Heart left ventricle (tissue), 16 donors: Measurements from ENCODE around the gene DTNA. TPM values are rescaled to one million over a fixed set of nuclear protein-coding genes. Genes with fewer than 3 reads are reported as not detected.

Source experiments
- ATAC-seq, 4 donors: fragments of 200-7000 bp; cut with Tn5 transposase; one replicate each; pipeline ENCODE4 v1.9.1; 2020 to 2022; ENCODE audit warnings: moderate library complexity in 4 of 4, mild to moderate bottlenecking in 3 of 4, moderate number of reproducible peaks in 1 of 4
- DNase-seq, 5 donors: peaks; one replicate each; pipeline ENCODE4 v3.0.0-alpha.2; 2020
- H3K27ac ChIP-seq, 12 donors: fragments of 200-600 bp; sonication (generic) in 4 of 12; one replicate each; pipeline versions ENCODE4 v1.5.0 to v1.8.0; 2016 to 2022; ENCODE audit warnings: mild to moderate bottlenecking in 2 of 12
- H3K27me3 ChIP-seq, 9 donors: fragments of 200-600 bp; sonication (generic) in 2 of 9; one replicate each; pipeline versions ENCODE4 v1.5.1 to v1.8.0; 2016 to 2022; ENCODE audit warnings: mild to moderate bottlenecking in 3 of 9
- H3K36me3 ChIP-seq, 9 donors: fragments of 200-600 bp; sonication (generic) in 2 of 9; one replicate each; pipeline versions ENCODE4 v1.5.0 to v1.8.0; 2018 to 2022; ENCODE audit warnings: mild to moderate bottlenecking in 2 of 9
- H3K4me1 ChIP-seq, 12 donors: fragments of 200-600 bp; sonication (generic) in 4 of 12; one replicate each; pipeline versions ENCODE4 v1.5.0 to v1.8.0; 2016 to 2022; ENCODE audit warnings: mild to moderate bottlenecking in 3 of 12
- H3K4me3 ChIP-seq, 12 donors: fragments of 200-600 bp; sonication (generic) in 4 of 12; one replicate each; pipeline versions ENCODE4 v1.5.0 to v1.8.0; 2017 to 2022; ENCODE audit warnings: mild to moderate bottlenecking in 9 of 12, moderate library complexity in 4 of 12
- H3K9me3 ChIP-seq, 12 donors: fragments of 200-600 bp; sonication (generic) in 4 of 12; one replicate each; pipeline versions ENCODE4 v1.5.0 to v1.8.0; 2016 to 2022; ENCODE audit warnings: mild to moderate bottlenecking in 1 of 12
- CTCF ChIP-seq, 12 donors: fragments of 200-600 bp; sonication (generic) in 4 of 12; IDR thresholded peaks; one replicate each; pipeline versions ENCODE4 v1.5.0 to v1.8.0; 2018 to 2022; ENCODE audit warnings: antibody characterized with exemption in 12 of 12, mild to moderate bottlenecking in 5 of 12
- POLR2A ChIP-seq, 2 donors: fragments of 450-650 bp; IDR thresholded peaks; one replicate each; pipeline ENCODE4 v1.6.1; 2017; ENCODE audit warnings: antibody characterized with exemption in 2 of 2, mild to moderate bottlenecking in 2 of 2, moderate library complexity in 2 of 2
- WGBS, 4 donors: extraction: QIAGEN DNeasy Blood & Tissue Kit in 2 of 4; methylation state at CpG; one replicate each; pipeline versions ENCODE4 v1.1.5 to v1.1.7; 2013 to 2018; 5-methylcytosine and 5-hydroxymethylcytosine counted together
- intact Hi-C, 10 donors: fragments of 100-400 bp; cut with DNase I; formaldehyde crosslinking; loops; one replicate each; pipeline versions ENCODE4 v1.11.1 to v1.14.2; 2022
- polyA plus RNA-seq, 2 donors: library from polyadenylated mRNA; stranded (reverse); fragments of 200-250 nt; gene quantifications; one replicate each; pipeline ENCODE4 v1.2.3, GENCODE V29; 2013
- total RNA-seq, 9 donors: library from RNA; depleted of rRNA in 2 of 9; stranded (reverse); fragments of >200 nt in 2 of 9; fragmentation: NEBNext Ultra II Directional in 3 of 9; extraction: Animal tissue kit (Norgen Biotek cat#: 25700) in 3 of 9; gene quantifications; one replicate each; pipeline versions ENCODE4 v1.1.0 to v1.2.4, GENCODE V29; 2016 to 2023
- donor health status: ischemic (EF 13 %, LVEDD 7.1; RV severe dilation, severe dysfunction).
- donor health status: healthy with polysubstance abuse.
- donor health status: DM: no; HTN: yes; CAD: no.
- donor health status: DM: no; HTN: no; CAD: no.
- donor health status: ischemic (EF 25% LVEDD 6.9; RV normal size, moderate dysfunction).
- donor health status: ischemic (EF 25% LVEDD 5.7; RV mildly dilated, moderate dysfunction).
- donor health status: healthy.
- donor health status: DM: yes; HTN: yes; CAD: no.
- donor health status: ischemic (EF 35%, LVEDD 5.7; RV mildly dilated, moderate dysfunction).
- donor health status: nonischemic (EF 11% LVEDD 7.7; RV severe dilation, severe dysfunction).
- donor health status: DM: yes; HTN: yes; CAD: no.
- donor health status: PGD.
- donor health status: ischemic (EF 29% LVEDD 5.4; RV normal size, mild dysfunction).
- donor health status: nonischemic (EF 23%, LVEDD 6.1; RV moderate dilation, normal function).

DTNA gene
- total and polyA plus RNA-seq, 11 donors = 92.6 to 220 (median 181) TPM

GRCh38 chr18:34805103-34805877 is 95.2 kb downstream of the DTNA start:
- H3K36me3 ChIP-seq = peaks cover 0 to 1% (median 0%) of the 10 kb centered on the region in 9 donors
- H3K4me1 ChIP-seq = peaks cover 0 to 37% (median 7%) of the 10 kb centered on the region in 12 donors
- no peaks in the 10 kb centered on the region for H3K9me3 ChIP-seq
- H3K27me3 ChIP-seq = no peaks in the 10 kb centered on the region
- no peak overlapping the region for H3K27ac ChIP-seq
- no peak for ATAC-seq
- H3K4me3 ChIP-seq = no peak overlapping the region
- WGBS, 4 donors = 74 to 86% (median 82%) methylated on average over 7 of the region's 7 CpGs
- no peak for DNase-seq
- no peak for TF ChIP-seq CTCF (IDR thresholded peaks at IDR 0.05)
- TF ChIP-seq POLR2A (IDR thresholded peaks at IDR 0.05) = no peak
- intact Hi-C loops = no loop called here

- Histone ChIP-seq H3K27ac (no peak overlapping the region), H3K4me1 (peaks cover 0 to 37% (median 7%) of the 10 kb centered on the region in 12 donors), H3K27me3 (no peaks in the 10 kb centered on the region), H3K36me3 (peaks cover 0 to 3% (median 0%) of the 10 kb centered on the region in 9 donors), H3K4me3 (no peak overlapping the region), H3K9me3 (no peaks in the 10 kb centered on the region)
- ATAC-seq (no peak), DNase-seq (no peak)
- intact Hi-C loops = no loop called here
- TF ChIP-seq CTCF (IDR thresholded peaks at IDR 0.05) (no peak), POLR2A (IDR thresholded peaks at IDR 0.05) (no peak)
These were observed 95.8 kb downstream of the DTNA start for GRCh38 chr18:34805878-34806351.

GRCh38 chr18:34806527-34806926 is 96.4 kb downstream of the DTNA start:
- Histone ChIP-seq H3K27ac (no peak overlapping the region), H3K4me1 (peaks cover 0 to 37% (median 7%) of the 10 kb centered on the region in 12 donors), H3K4me3 (no peak overlapping the region), H3K27me3 (no peaks in the 10 kb centered on the region), H3K9me3 (no peaks in the 10 kb centered on the region), H3K36me3 (peaks cover 0 to 3% (median 0%) of the 10 kb centered on the region in 9 donors)
- TF ChIP-seq POLR2A (IDR thresholded peaks at IDR 0.05) = no peak
- TF ChIP-seq CTCF (IDR thresholded peaks at IDR 0.05) = no peak
- intact Hi-C loops = no loop called here
- ATAC-seq = no peak
- 25 to 57% (median 26%) methylated on average over 3 of the region's 3 CpGs for WGBS, 4 donors
- no peak for DNase-seq

- no peak overlapping the region for H3K27ac ChIP-seq
- TF ChIP-seq CTCF (IDR thresholded peaks at IDR 0.05) (no peak), POLR2A (IDR thresholded peaks at IDR 0.05) (no peak)
These were observed 97.2 kb downstream of the DTNA start for GRCh38 chr18:34807106-34807796.

More at GRCh38 chr18:34807106-34807796, 97.2 kb downstream of the DTNA start:
- Histone ChIP-seq H3K36me3 (peaks cover 0 to 8% (median 0%) of the 10 kb centered on the region in 9 donors), H3K4me3 (no peak overlapping the region), H3K27me3 (no peaks in the 10 kb centered on the region), H3K4me1 (peaks cover 0 to 33% (median 7%) of the 10 kb centered on the region in 12 donors), H3K9me3 (no peaks in the 10 kb centered on the region)
- intact Hi-C loops = no loop called here
- 81 to 94% (median 87%) methylated on average over 2 of the region's 2 CpGs for WGBS, 4 donors
- ATAC-seq (no peak), DNase-seq (no peak)
